ENCODE results near the gene TANGO2.

DNA sequence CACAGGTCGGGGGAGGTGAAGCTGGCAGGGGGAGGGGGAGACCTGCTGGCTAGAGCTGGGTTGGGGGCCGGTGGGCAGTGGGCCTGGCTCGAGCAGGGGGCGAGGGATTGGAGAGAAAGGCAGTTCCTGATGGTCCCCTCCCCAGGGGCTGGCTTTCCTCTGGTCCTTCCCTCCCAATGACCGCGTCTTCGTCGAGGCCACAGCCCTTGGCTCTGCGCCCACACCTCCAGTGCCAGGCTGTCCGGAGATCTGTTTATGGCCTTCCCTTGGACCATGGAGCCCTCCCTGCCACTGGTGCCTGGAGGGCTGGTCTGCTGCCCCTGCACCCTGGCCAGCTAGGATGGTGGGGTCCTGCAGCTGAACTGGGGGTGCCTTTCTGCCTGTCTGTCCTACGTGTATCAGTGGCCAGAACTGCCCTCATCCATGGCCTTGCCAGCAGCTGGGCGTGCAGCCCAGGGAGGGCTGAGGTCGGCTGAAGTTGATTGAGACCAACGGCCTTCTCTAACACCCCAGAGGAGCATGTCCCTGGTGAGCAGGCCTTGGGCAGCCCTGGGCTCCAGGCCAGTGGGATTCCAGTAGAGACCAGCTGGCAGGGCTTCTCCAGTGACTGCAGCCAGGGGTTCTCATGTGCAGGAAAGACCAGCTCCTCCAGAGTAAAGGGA lies 12.3 kb downstream of the TANGO2 start:
- TF ChIP-seq TARDBP (IDR thresholded peaks at IDR 0.05) (no peak), FOXM1 (IDR thresholded peaks at IDR 0.05; ENCODE audit: borderline replicate concordance) (no peak), ZNF384 (IDR thresholded peaks at IDR 0.05) (no peak), LEF1 (IDR thresholded peaks at IDR 0.05; ENCODE audit: borderline replicate concordance) (no peak), ELF4 (IDR thresholded peaks at IDR 0.05) (no peak), HDGF (IDR thresholded peaks at IDR 0.05; ENCODE audit: borderline replicate concordance) (no peak)
